C4-2B (cell line): ENCODE results near the gene ATP1A4.

Experiments
- ZFX ChIP-seq: fragments of 450-650 bp; IDR thresholded peaks from 2 replicates; pipeline ENCODE4 v1.6.1; 2017
- TF ChIP-seq, protein P1 (sequence below): fragments of 450-650 bp; conservative IDR thresholded peaks from 2 replicates; pipeline ENCODE4 v1.5.1; 2017; ENCODE audit warnings: mild to moderate bottlenecking

GRCh38 chr1:160130939-160131338, 20.5 kb upstream of the ATP1A4 start:
- TF ChIP-seq, protein P1, sequence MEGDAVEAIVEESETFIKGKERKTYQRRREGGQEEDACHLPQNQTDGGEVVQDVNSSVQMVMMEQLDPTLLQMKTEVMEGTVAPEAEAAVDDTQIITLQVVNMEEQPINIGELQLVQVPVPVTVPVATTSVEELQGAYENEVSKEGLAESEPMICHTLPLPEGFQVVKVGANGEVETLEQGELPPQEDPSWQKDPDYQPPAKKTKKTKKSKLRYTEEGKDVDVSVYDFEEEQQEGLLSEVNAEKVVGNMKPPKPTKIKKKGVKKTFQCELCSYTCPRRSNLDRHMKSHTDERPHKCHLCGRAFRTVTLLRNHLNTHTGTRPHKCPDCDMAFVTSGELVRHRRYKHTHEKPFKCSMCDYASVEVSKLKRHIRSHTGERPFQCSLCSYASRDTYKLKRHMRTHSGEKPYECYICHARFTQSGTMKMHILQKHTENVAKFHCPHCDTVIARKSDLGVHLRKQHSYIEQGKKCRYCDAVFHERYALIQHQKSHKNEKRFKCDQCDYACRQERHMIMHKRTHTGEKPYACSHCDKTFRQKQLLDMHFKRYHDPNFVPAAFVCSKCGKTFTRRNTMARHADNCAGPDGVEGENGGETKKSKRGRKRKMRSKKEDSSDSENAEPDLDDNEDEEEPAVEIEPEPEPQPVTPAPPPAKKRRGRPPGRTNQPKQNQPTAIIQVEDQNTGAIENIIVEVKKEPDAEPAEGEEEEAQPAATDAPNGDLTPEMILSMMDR: no peak
- no peak for TF ChIP-seq ZFX
